Measurements from ENCODE around the gene MACF1. TPM values are rescaled to one million over a fixed set of nuclear protein-coding genes. Genes with fewer than 3 reads are reported as not detected.

Gene MACF1
- total and polyA plus RNA-seq, 2 of the 13 experiments (the other 11 are each of a cell fraction or from before 2014, with no cell fraction given), result 36.7 to 65.4 TPM

DNA sequence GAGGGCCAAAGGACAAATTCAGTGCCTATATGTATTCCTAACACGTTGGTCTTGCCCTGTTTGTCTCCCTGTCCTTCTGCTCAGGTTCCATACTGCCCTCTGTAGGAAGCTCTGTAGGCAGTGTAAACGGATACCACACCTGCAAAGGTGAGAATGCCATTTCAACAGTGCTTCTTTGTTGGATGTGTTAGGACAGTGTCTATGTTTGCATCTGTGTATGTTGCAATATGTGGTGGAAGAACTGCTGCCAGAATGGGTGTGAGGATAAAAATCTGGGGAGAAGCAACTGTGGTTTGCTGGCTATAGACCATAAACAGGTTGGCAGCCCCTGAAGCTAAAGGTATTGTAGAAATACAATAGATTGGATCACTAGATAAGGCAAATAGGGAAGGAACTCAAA is 173.9 kb downstream of the MACF1 start (continued):
- TF ChIP-seq MEIS2 (CRISPR knock-in tag; IDR thresholded peaks at IDR 0.05), result no peak
- TF ChIP-seq, protein P1, sequence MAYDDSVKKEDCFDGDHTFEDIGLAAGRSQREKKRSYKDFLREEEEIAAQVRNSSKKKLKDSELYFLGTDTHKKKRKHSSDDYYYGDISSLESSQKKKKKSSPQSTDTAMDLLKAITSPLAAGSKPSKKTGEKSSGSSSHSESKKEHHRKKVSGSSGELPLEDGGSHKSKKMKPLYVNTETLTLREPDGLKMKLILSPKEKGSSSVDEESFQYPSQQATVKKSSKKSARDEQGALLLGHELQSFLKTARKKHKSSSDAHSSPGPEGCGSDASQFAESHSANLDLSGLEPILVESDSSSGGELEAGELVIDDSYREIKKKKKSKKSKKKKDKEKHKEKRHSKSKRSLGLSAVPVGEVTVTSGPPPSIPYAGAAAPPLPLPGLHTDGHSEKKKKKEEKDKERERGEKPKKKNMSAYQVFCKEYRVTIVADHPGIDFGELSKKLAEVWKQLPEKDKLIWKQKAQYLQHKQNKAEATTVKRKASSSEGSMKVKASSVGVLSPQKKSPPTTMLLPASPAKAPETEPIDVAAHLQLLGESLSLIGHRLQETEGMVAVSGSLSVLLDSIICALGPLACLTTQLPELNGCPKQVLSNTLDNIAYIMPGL (CRISPR knock-in tag; IDR thresholded peaks at IDR 0.05; ENCODE audit: borderline replicate concordance in 1 of 2, low read depth in 1 of 2), result peak; percentile 45 to 62; a peak in 1 of 4 replicates
- no peak for TF ChIP-seq BRD4 (CRISPR knock-in tag; IDR thresholded peaks at IDR 0.05)
- 0 out of 2 replicates have a peak, but pooled peaks have one; percentile 26 for TF ChIP-seq MIXL1 (CRISPR knock-in tag; IDR thresholded peaks at IDR 0.05)
- no peak for TF ChIP-seq GATAD1 (CRISPR knock-in tag; IDR thresholded peaks at IDR 0.05)
- TF ChIP-seq, protein P2, sequence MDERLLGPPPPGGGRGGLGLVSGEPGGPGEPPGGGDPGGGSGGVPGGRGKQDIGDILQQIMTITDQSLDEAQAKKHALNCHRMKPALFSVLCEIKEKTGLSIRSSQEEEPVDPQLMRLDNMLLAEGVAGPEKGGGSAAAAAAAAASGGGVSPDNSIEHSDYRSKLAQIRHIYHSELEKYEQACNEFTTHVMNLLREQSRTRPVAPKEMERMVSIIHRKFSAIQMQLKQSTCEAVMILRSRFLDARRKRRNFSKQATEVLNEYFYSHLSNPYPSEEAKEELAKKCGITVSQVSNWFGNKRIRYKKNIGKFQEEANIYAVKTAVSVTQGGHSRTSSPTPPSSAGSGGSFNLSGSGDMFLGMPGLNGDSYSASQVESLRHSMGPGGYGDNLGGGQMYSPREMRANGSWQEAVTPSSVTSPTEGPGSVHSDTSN (CRISPR knock-in tag; IDR thresholded peaks at IDR 0.05), result no peak
- peak; percentile 82 for TF ChIP-seq ZNF331 (CRISPR knock-in tag; IDR thresholded peaks at IDR 0.05)
- TF ChIP-seq FOXO1 (CRISPR knock-in tag; IDR thresholded peaks at IDR 0.05), result 0 out of 2 replicates have a peak, but pooled peaks have one; percentile 35
- peak; percentile 52; the same call in 1 of the 2 replicates for TF ChIP-seq FOXJ3 (CRISPR knock-in tag; IDR thresholded peaks at IDR 0.05; ENCODE audit: borderline replicate concordance)
- no peak for TF ChIP-seq DNMT1 (CRISPR knock-in tag; IDR thresholded peaks at IDR 0.05)
- no peak for TF ChIP-seq RORA (CRISPR knock-in tag; IDR thresholded peaks at IDR 0.05)
- no peak for TF ChIP-seq CBX2 (IDR thresholded peaks at IDR 0.05; ENCODE audit: low read depth, low read length)
- no peak for TF ChIP-seq CBX2 (CRISPR knock-in tag; IDR thresholded peaks at IDR 0.05; ENCODE audit: low read depth)
- TF ChIP-seq CEBPB (IDR thresholded peaks at IDR 0.05; ENCODE audit: borderline replicate concordance, low read depth, low read length), result peak; percentile 94
- no peak for TF ChIP-seq NKX3-1 (CRISPR knock-in tag; IDR thresholded peaks at IDR 0.05)
- TF ChIP-seq U2AF1 (optimal IDR thresholded peaks at IDR 0.05; ENCODE audit: low read depth, low read length), result no peak
- peak; percentile 86; the same call in 1 of the 2 replicates for TF ChIP-seq KDM1A (CRISPR knock-in tag; IDR thresholded peaks at IDR 0.05)
- TF ChIP-seq, protein P3, sequence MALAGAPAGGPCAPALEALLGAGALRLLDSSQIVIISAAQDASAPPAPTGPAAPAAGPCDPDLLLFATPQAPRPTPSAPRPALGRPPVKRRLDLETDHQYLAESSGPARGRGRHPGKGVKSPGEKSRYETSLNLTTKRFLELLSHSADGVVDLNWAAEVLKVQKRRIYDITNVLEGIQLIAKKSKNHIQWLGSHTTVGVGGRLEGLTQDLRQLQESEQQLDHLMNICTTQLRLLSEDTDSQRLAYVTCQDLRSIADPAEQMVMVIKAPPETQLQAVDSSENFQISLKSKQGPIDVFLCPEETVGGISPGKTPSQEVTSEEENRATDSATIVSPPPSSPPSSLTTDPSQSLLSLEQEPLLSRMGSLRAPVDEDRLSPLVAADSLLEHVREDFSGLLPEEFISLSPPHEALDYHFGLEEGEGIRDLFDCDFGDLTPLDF (CRISPR knock-in tag; IDR thresholded peaks at IDR 0.05), result no peak
- TF ChIP-seq CREB1 (IDR thresholded peaks at IDR 0.05), result no peak
- peak; percentile 81 for TF ChIP-seq CREB1 (CRISPR knock-in tag; IDR thresholded peaks at IDR 0.05)
- no peak for TF ChIP-seq ZNF567 (CRISPR knock-in tag; IDR thresholded peaks at IDR 0.05; ENCODE audit: borderline replicate concordance)
- no peak for TF ChIP-seq JARID2 (CRISPR knock-in tag; IDR thresholded peaks at IDR 0.05; ENCODE audit: insufficient replicate concordance)
- no peak for TF ChIP-seq MXI1 (IDR thresholded peaks at IDR 0.05; ENCODE audit: borderline replicate concordance, low read depth, low read length)
- 0 out of 2 replicates have a peak, but pooled peaks have one; percentile 33 for TF ChIP-seq ZNF614 (CRISPR knock-in tag; IDR thresholded peaks at IDR 0.05; ENCODE audit: borderline replicate concordance)
- TF ChIP-seq GTF2F1 (IDR thresholded peaks at IDR 0.05; ENCODE audit: low read length), result no peak

Measured in HepG2 (cell line).